GM18858 (cell line): ENCODE results near the gene MRPL41.
"Not testable (repeated sequence)": the region's sequence is repeated elsewhere in the genome, so short reads cannot be mapped to it uniquely, and the experiment has no call there.

Experiments
- ATAC-seq: cut with Tn5 transposase; IDR thresholded peaks from one replicate; pipeline ENCODE4 v1.9.1; 2021; ENCODE audit not compliant: unreplicated experiment

Gene MRPL41

GRCh38 chr9:137521405-137521985 is 30.2 kb upstream of the MRPL41 start:
- ATAC-seq: no peak

GRCh38 chr9:137522746-137523455 is 28.8 kb upstream of the MRPL41 start:
- no peak for ATAC-seq

- no peak for ATAC-seq
These were observed 27.3 kb upstream of the MRPL41 start for GRCh38 chr9:137524161-137524980.

GRCh38 chr9:137524981-137525317 is 26.7 kb upstream of the MRPL41 start:
- ATAC-seq: no peak

- ATAC-seq: no peak
These were observed 21.3 kb upstream of the MRPL41 start for GRCh38 chr9:137530331-137530730.

GRCh38 chr9:137531099-137531765 is 20.4 kb upstream of the MRPL41 start:
- no peak for ATAC-seq

- not testable (repeated sequence) for ATAC-seq
These were observed 18.7 kb upstream of the MRPL41 start for GRCh38 chr9:137532891-137533468.

- ATAC-seq: no peak
These were observed 17.2 kb upstream of the MRPL41 start for GRCh38 chr9:137534256-137535119.

GRCh38 chr9:137535120-137535428 is 16.6 kb upstream of the MRPL41 start:
- no peak for ATAC-seq

GRCh38 chr9:137536594-137537131 is 15.0 kb upstream of the MRPL41 start:
- not testable (repeated sequence) for ATAC-seq

- ATAC-seq: no peak
These were observed 13.6 kb upstream of the MRPL41 start for GRCh38 chr9:137538058-137538457.

- ATAC-seq: no peak
These were observed 11.1 kb upstream of the MRPL41 start for GRCh38 chr9:137540536-137540935.

- no peak for ATAC-seq
These were observed 9.2 kb upstream of the MRPL41 start for GRCh38 chr9:137542486-137542885.

GRCh38 chr9:137543237-137543963 is 8.3 kb upstream of the MRPL41 start:
- ATAC-seq: no peak

- no peak for ATAC-seq
These were observed 7.4 kb upstream of the MRPL41 start for GRCh38 chr9:137544176-137544760.

- no peak for ATAC-seq
These were observed 6.6 kb upstream of the MRPL41 start for GRCh38 chr9:137545123-137545522.

- ATAC-seq: no peak
These were observed 3.8 kb upstream of the MRPL41 start for GRCh38 chr9:137547687-137548543.

- ATAC-seq: no peak
These were observed 1.5 kb upstream of the MRPL41 start, which contains the start of gene PNPLA7 for GRCh38 chr9:137550231-137550621. TSS of gene PNPLA7 (minus strand) at chr9:137550402. CDS start at chr9:137550197, 205 bp downstream.
